ENCODE results near the gene TFB2M. TPM values are rescaled to one million over a fixed set of nuclear protein-coding genes. Genes with fewer than 3 reads are reported as not detected.
A peak's percentile ranks its signal among the peaks of the same experiment; 100 is the strongest.

TFB2M gene
- total and polyA plus RNA-seq, 2 of the 13 experiments (the other 11 are each of a cell fraction or from before 2014, with no cell fraction given) = 15.7 to 31.4 TPM

- TF ChIP-seq ZNF281 (CRISPR knock-in tag; IDR thresholded peaks at IDR 0.05; ENCODE audit: borderline replicate concordance) = no peak
- no peak for TF ChIP-seq ZNF567 (CRISPR knock-in tag; IDR thresholded peaks at IDR 0.05; ENCODE audit: borderline replicate concordance)
- TF ChIP-seq ATRX (CRISPR knock-in tag; IDR thresholded peaks at IDR 0.05; ENCODE audit: borderline replicate concordance) = no peak
- TF ChIP-seq, protein P1, sequence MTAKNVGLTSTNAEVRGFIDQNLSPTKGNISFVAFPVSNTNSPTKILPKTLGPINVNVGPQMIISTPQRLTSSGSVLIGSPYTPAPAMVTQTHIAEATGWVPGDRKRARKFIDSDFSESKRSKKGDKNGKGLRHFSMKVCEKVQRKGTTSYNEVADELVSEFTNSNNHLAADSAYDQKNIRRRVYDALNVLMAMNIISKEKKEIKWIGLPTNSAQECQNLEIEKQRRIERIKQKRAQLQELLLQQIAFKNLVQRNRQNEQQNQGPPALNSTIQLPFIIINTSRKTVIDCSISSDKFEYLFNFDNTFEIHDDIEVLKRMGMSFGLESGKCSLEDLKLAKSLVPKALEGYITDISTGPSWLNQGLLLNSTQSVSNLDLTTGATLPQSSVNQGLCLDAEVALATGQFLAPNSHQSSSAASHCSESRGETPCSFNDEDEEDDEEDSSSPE (CRISPR knock-in tag; IDR thresholded peaks at IDR 0.05) = peak; percentile 62
- 0 out of 2 replicates have a peak, but pooled peaks have one; percentile 12 for TF ChIP-seq ZNF503 (CRISPR knock-in tag; IDR thresholded peaks at IDR 0.05)
- peak; percentile 48 for TF ChIP-seq THAP11 (CRISPR knock-in tag; IDR thresholded peaks at IDR 0.05)
- TF ChIP-seq ARNT (IDR thresholded peaks at IDR 0.05) = no peak
- peak; percentile 39 for TF ChIP-seq ZFY (CRISPR knock-in tag; IDR thresholded peaks at IDR 0.05)
- TF ChIP-seq POLR2AphosphoS5 (IDR thresholded peaks at IDR 0.05; ENCODE audit: low read depth, low read length) = peak; percentile 79; the same call in 1 of the 2 replicates
- peak; percentile 59; the same call in 1 of the 2 replicates for TF ChIP-seq HOXA3 (CRISPR knock-in tag; IDR thresholded peaks at IDR 0.05)
- TF ChIP-seq ZFP62 (CRISPR knock-in tag; IDR thresholded peaks at IDR 0.05) = no peak
- TF ChIP-seq ZNF737 (CRISPR knock-in tag; IDR thresholded peaks at IDR 0.05; ENCODE audit: borderline replicate concordance) = no peak
- TF ChIP-seq RBM22 (optimal IDR thresholded peaks at IDR 0.05; ENCODE audit: low read length) = no peak
- no peak for TF ChIP-seq ZNF264 (CRISPR knock-in tag; IDR thresholded peaks at IDR 0.05)
- 0 out of 2 replicates have a peak, but pooled peaks have one; percentile 28 for TF ChIP-seq ZNF629 (CRISPR knock-in tag; conservative IDR thresholded peaks at IDR 0.05)
- TF ChIP-seq HMG20B (CRISPR knock-in tag; conservative IDR thresholded peaks at IDR 0.05) = no peak
- TF ChIP-seq ZNF691 (CRISPR knock-in tag; IDR thresholded peaks at IDR 0.05; ENCODE audit: borderline replicate concordance, low read depth) = no peak
- TF ChIP-seq RXRA (CRISPR knock-in tag; IDR thresholded peaks at IDR 0.05) = peak; percentile 32; the same call in 1 of the 2 replicates
- no peak for TF ChIP-seq CHD2 (IDR thresholded peaks at IDR 0.05; ENCODE audit: low read depth, low read length)
- TF ChIP-seq KAT2B (IDR thresholded peaks at IDR 0.05; ENCODE audit: borderline replicate concordance, low read depth, low read length) = no peak
- no peak for TF ChIP-seq ZBTB34 (CRISPR knock-in tag; IDR thresholded peaks at IDR 0.05)
These were observed 59.2 kb downstream of the TFB2M start, which contains the start of gene SMYD3 (continued) for GRCh38 chr1:246506674-246507481.
